ENCODE results near the gene TFIP11.

The TFIP11 gene

GRCh38 chr22:26502688-26503561 is 9.3 kb downstream of the TFIP11 start:
- DNase-seq: peak; percentile 68

GRCh38 chr22:26501996-26502395 is 10.3 kb downstream of the TFIP11 start:
- DNase-seq: no peak

- DNase-seq: no peak
Measured at GRCh38 chr22:26499188-26499703, 13.0 kb downstream of the TFIP11 start.

GRCh38 chr22:26496456-26496855 is 15.8 kb downstream of the TFIP11 start:
- no peak for DNase-seq

- DNase-seq: no peak
Measured at GRCh38 chr22:26494506-26494905, 17.8 kb downstream of the TFIP11 start.

GRCh38 chr22:26492220-26492619 is 20.1 kb downstream of the TFIP11 start:
- DNase-seq: no peak

- no peak for DNase-seq
Measured at GRCh38 chr22:26489447-26490036, 22.7 kb downstream of the TFIP11 start.

GRCh38 chr22:26487996-26488395 is 24.3 kb downstream of the TFIP11 start:
- DNase-seq: no peak

GRCh38 chr22:26486394-26486793 is 25.9 kb downstream of the TFIP11 start:
- DNase-seq: no peak

- no peak for DNase-seq
Measured at GRCh38 chr22:26485806-26486390, 26.4 kb downstream of the TFIP11 start.

GRCh38 chr22:26485013-26485412 is 27.3 kb downstream of the TFIP11 start:
- no peak for DNase-seq

GRCh38 chr22:26484360-26484706 is 27.9 kb downstream of the TFIP11 start:
- DNase-seq: no peak

GRCh38 chr22:26483439-26484359 is 28.6 kb downstream of the TFIP11 start, which contains the start of the genes HPS4 and SRRD:
Gene HPS4 (minus strand): TSS chr22:26483783. CDS start chr22:26481762, 2,021 bp downstream.
Gene SRRD (plus strand): TSS chr22:26483877. CDS start chr22:26483891, 14 bp downstream.
- peak; percentile 88 for DNase-seq

GRCh38 chr22:26483043-26483438 is 29.2 kb downstream of the TFIP11 start:
- DNase-seq: no peak

GRCh38 chr22:26482161-26482560 is 30.1 kb downstream of the TFIP11 start:
- no peak for DNase-seq

- no peak for DNase-seq
Measured at GRCh38 chr22:26481694-26482093, 30.6 kb downstream of the TFIP11 start.

GRCh38 chr22:26481112-26481693 is 31.1 kb downstream of the TFIP11 start:
- no peak for DNase-seq

- no peak for DNase-seq
Measured at GRCh38 chr22:26480611-26480932, 31.7 kb downstream of the TFIP11 start.

- no peak for DNase-seq
Measured at GRCh38 chr22:26479792-26480610, 32.3 kb downstream of the TFIP11 start.

GRCh38 chr22:26479043-26479791 is 33.1 kb downstream of the TFIP11 start:
- DNase-seq: no peak

- DNase-seq: no peak
Measured at GRCh38 chr22:26477341-26477731, 34.9 kb downstream of the TFIP11 start.

Data from activated gamma-delta T cell treated with Interleukin-2 at 50 U/mL for 16 hours (primary cell).